Measurements from ENCODE around the gene TP53TG5.

DNA sequence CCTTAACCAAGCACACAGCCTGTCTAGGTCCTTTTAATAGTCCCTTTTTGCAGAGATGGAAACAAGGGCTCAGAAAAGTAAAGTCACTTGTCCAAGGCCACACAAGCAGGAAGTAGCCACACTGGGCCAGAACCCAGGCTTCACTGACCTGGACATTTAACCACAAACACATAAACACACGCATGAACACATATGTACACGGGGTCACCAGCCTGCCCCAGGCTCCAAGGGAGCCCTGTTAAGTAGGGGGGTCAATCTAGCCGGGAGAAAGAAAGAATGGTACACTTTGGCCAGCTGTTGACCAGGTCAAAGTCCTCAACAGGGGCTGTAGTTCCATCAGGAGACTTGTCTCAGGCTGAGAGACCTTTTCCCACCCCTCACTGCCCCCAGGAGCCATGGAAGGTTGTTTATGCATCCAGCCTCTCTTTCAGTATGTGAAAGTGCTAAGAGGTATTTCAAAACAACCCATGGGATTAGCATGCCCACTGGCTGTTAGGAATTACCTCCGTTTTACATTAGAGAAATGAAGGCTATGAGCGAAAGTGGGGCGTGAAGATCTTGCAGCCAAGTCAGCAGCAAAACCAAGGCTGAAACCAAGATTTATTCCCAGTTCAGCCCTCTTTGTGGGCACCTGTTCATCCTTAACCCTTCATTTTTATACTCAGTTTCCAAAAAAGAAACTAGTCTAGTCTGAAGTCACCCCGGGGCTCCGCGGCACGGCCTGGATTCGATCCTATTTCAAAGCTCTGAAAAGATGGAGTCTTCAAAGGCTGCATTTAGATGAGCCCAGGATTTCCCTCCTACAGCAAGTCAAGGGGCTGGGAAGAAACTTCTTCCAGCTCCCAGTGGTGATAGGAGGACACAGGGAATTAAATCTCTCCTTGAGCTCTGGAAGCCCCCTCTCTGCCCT, 39.7 kb downstream of the TP53TG5 start:
- TF ChIP-seq POLR2AphosphoS5 (IDR thresholded peaks at IDR 0.05) (no peak), POLR2A (IDR thresholded peaks at IDR 0.05) (no peak)
- TF ChIP-seq, protein P1, sequence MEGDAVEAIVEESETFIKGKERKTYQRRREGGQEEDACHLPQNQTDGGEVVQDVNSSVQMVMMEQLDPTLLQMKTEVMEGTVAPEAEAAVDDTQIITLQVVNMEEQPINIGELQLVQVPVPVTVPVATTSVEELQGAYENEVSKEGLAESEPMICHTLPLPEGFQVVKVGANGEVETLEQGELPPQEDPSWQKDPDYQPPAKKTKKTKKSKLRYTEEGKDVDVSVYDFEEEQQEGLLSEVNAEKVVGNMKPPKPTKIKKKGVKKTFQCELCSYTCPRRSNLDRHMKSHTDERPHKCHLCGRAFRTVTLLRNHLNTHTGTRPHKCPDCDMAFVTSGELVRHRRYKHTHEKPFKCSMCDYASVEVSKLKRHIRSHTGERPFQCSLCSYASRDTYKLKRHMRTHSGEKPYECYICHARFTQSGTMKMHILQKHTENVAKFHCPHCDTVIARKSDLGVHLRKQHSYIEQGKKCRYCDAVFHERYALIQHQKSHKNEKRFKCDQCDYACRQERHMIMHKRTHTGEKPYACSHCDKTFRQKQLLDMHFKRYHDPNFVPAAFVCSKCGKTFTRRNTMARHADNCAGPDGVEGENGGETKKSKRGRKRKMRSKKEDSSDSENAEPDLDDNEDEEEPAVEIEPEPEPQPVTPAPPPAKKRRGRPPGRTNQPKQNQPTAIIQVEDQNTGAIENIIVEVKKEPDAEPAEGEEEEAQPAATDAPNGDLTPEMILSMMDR (IDR thresholded peaks at IDR 0.05): no peak

Measured in prostate gland (tissue), 2 donors.